ENCODE measurements around the gene SLC9A3. TPM values are rescaled to one million over a fixed set of nuclear protein-coding genes. Genes with fewer than 3 reads are reported as not detected.

The SLC9A3 gene
- total RNA-seq, 1 donor from 2014 or later = 1.3 TPM

- no peak for DNase-seq (ENCODE audit: low read depth)
- TF ChIP-seq CTCF (conservative IDR thresholded peaks at IDR 0.05; ENCODE audit: low read depth, low read length) = no peak
- H3K4me3 ChIP-seq (ENCODE audit: low read depth, low read length) = no peak overlapping the region
Observed at GRCh38 chr5:570446-570845, 46.2 kb upstream of the SLC9A3 start.

- no peak for DNase-seq (ENCODE audit: low read depth)
- no peak overlapping the region for H3K4me3 ChIP-seq (ENCODE audit: low read depth, low read length)
- TF ChIP-seq CTCF (conservative IDR thresholded peaks at IDR 0.05; ENCODE audit: low read depth, low read length) = no peak
Observed at GRCh38 chr5:569868-570361, 45.7 kb upstream of the SLC9A3 start.

- TF ChIP-seq CTCF (conservative IDR thresholded peaks at IDR 0.05; ENCODE audit: low read depth, low read length) = no peak
- no peak for DNase-seq (ENCODE audit: low read depth)
- H3K4me3 ChIP-seq (ENCODE audit: low read depth, low read length) = no peak overlapping the region
Observed at GRCh38 chr5:569358-569867, 45.2 kb upstream of the SLC9A3 start.

- no peak for TF ChIP-seq CTCF (conservative IDR thresholded peaks at IDR 0.05; ENCODE audit: low read depth, low read length)
- no peak for DNase-seq (ENCODE audit: low read depth)
- H3K4me3 ChIP-seq (ENCODE audit: low read depth, low read length) = no peak overlapping the region
Observed at GRCh38 chr5:568809-569208, 44.6 kb upstream of the SLC9A3 start.

- DNase-seq (ENCODE audit: low read depth) = no peak
- no peak for TF ChIP-seq CTCF (conservative IDR thresholded peaks at IDR 0.05; ENCODE audit: low read depth, low read length)
- H3K4me3 ChIP-seq (ENCODE audit: low read depth, low read length) = no peak overlapping the region
Observed at GRCh38 chr5:568061-568781, 44.0 kb upstream of the SLC9A3 start.

GRCh38 chr5:567664-568060, 43.4 kb upstream of the SLC9A3 start:
- no peak for DNase-seq (ENCODE audit: low read depth)
- TF ChIP-seq CTCF (conservative IDR thresholded peaks at IDR 0.05; ENCODE audit: low read depth, low read length) = no peak
- H3K4me3 ChIP-seq (ENCODE audit: low read depth, low read length) = no peak overlapping the region

All from epithelial cell of proximal tubule (primary cell).